NCI-H2029 (cell line): ENCODE results near the gene AJM1.
"Not testable (repeated sequence)": the region's sequence is repeated elsewhere in the genome, so short reads cannot be mapped to it uniquely, and the experiment has no call there.

Experiments
- DNase-seq: peaks from one replicate; lab custom pipeline; 2025; lab: John Stamatoyannopoulos, UW

The AJM1 gene

DNA sequence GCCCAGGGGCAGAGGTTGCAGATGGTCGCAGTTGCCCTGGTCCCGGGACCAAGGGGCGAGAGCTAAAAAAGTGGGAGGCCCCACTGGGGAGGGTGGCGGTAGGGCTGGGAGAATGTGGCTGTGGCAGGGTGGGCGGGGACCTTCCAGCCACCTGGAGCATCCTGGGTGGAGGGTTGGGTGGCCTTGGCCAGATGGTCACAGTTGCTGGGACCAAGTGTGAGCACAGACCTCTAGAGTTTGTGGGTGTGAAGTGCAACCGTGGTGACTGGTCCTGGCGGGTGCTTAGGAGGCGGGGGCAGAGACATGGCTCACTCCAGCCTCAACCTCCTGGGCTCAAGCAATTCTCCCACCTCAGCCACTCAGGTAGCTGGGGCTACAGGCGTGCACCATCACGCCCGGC, 38.4 kb downstream of the AJM1 start:
- no peak for DNase-seq

GRCh38 chr9:136881691-136882108, 39.4 kb downstream of the AJM1 start:
- no peak for DNase-seq

DNA sequence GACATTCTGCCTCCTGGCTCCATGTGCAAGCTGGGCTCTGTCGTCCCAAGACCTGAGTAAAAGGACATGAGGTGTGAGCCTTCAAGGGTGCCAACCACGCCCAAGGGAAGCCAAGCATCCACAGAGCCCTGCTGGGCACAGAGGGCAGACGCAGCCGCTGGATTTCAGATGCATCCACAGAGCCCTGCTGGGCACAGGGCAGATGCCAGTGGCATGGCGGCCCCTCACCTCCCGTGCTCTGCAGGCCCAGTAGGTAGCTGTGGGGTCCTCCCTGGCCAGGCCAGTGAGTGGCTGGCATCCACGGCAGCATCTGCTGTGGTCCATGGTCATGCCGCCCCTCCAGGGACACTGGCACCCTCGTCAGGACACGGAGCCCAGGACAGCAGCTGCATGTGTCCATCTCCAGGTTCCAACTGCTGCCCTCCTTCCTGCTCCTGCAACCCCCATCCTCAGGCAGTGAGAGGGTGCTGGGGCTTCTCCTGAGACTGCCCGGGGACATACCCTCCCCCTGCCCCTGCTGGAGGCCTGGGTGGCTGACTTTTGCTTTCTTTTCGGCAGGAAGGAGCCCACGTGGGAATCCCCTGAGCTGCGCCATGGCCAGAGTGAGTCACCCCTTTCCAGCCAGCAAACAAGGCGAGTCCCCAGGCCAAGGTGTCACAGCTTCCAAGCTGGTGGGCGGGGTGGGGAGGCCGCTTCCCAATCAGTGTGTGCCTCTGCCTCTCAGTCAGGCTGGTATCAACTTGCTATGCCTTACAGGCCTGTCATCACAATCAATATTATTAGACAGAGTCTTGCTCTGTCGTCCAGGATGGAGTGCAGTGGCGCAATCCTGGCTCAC, 40.0 kb downstream of the AJM1 start:
- no peak for DNase-seq

- DNase-seq = not testable (repeated sequence)
Measured at GRCh38 chr9:136882947-136883283, 40.6 kb downstream of the AJM1 start.

GRCh38 chr9:136883670-136884069, 41.4 kb downstream of the AJM1 start:
- DNase-seq = not testable (repeated sequence)

- peak; percentile 97 for DNase-seq
Measured at GRCh38 chr9:136885950-136886578, 43.8 kb downstream of the AJM1 start, which contains the start of gene TRAF2. TRAF2 (plus strand) TSS chr9:136886516; CDS start chr9:136898741, 12,225 bp downstream.

DNA sequence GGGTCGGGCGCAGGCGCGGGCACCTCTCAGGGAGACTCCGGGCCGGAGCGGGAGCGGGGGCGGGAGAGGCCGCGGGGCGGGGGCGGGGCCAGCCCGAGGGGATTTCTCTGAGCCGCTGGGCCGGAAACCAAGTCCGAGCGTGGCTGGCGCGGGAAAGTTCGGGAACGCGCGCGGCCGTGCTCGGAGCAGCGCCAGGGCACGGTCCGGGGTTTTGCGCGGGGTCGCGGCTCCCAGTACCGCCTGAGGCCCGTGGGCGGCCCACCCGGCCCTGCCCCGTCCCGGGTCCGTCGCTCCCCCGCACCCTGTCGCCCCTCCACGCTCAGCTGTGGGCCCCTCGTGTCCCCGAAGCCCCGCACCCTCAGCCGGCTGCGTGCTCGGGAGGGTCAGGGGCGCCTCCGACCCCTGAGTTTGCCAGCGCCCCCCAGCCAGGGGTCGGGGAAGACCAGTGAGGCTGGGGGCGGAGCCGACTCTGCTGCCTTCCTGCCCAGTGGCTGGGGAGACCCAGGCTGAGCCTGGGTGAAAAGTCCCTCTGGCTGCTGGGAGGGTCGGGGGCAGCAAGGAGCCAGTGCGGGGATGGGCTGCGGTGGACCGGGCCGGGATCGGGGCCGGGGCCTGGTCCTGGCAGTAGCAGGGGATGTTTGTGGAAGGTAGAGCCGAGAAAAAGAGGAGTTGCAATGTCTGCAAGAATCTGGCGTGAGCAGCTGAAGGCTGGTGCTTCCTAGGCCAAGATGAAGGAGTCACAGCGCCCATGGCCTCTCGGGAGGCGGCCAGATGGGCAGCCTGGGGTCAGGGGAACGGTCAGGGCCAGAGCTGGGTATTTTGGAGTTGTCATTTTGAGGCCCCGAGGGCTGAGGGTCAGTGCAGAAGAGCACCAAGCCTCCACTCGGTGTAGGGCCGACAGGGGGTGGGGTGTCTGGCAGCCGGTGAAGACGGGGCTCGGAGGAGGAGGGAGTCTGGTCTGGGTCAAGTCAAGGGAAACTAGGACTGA, 44.6 kb downstream of the AJM1 start:
- peak; percentile 52 for DNase-seq

DNA sequence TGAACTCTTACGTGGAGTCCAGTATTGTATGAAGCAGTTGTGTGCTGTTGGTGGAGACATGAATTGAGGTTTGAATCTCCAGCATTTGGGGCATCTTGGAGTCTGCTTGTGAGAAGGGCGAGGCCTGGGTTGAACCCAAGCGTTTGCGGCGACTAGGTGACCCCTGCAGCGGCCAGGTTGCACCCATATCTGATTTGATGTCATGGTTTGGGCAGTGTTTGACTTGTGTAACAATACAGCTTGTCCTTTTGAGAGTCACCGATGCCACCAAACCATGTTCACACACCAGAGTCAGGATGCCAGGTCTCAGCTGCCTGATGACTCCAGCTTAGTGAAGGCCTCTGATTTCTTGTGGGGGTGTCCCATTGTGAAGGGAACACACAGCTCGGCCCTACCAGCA, 46.2 kb downstream of the AJM1 start:
- DNase-seq = no peak

DNA sequence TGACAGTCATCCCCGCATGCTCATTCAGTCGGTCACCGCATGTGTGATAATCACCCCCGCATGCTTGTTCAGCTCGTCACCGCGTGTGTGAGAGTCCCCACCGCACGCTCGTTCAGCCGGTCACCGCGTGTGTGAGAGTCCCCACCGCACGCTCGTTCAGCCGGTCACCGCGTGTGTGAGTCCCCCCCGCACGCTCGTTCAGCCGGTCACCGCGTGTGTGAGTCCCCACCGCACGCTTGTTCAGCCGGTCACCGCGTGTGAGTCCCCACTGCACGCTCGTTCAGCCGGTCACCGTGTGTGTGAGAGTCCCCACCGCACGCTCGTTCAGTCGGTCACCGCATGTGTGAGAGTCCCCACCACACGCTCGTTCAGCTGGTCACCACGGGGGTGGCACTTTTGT, 47.6 kb downstream of the AJM1 start:
- no peak for DNase-seq

GRCh38 chr9:136890661-136891060, 48.4 kb downstream of the AJM1 start:
- no peak for DNase-seq
